Right lobe of liver (tissue), 4 donors: Measurements from ENCODE around the gene YIF1A.

Experiments used
- CTCF ChIP-seq, 4 donors: fragments of 200-600 bp in 3 of 4; fragments of 450-650 bp in 1 of 4; IDR thresholded peaks; one replicate each; pipeline versions ENCODE4 v1.5.1 to v1.8.0; 2016 to 2022; ENCODE audit warnings: antibody characterized with exemption in 4 of 4, mild to moderate bottlenecking in 2 of 4
- POLR2A ChIP-seq: fragments of 450-650 bp; IDR thresholded peaks from one replicate; pipeline ENCODE4 v1.6.1; 2017; ENCODE audit warnings: antibody characterized with exemption, mild to moderate bottlenecking
- donor health status: DM: no; HTN: no; CAD: no.
- donor health status: DM: no; HTN: no; CAD: no.
- donor health status: DM: no; HTN: yes; CAD: no.

- TF ChIP-seq CTCF (IDR thresholded peaks at IDR 0.05) (no peak), POLR2A (no peak)
These were observed 38.5 kb upstream of the YIF1A start for GRCh38 chr11:66327171-66328030.
